Gastroesophageal sphincter (tissue), 4 donors: ENCODE results near the gene GPR39. TPM values are rescaled to one million over a fixed set of nuclear protein-coding genes. Genes with fewer than 3 reads are reported as not detected.

Source experiments
- ATAC-seq: fragments of 150-250 bp; one replicate; pipeline ENCODE4 v1.9.1; 2016; ENCODE audit warnings: mild to moderate bottlenecking, moderate library complexity
- H3K27ac ChIP-seq, 4 donors: fragments of 200-600 bp; sonication (generic) in 3 of 4; 1 replicate in 3 of 4; 2 replicates in 1 of 4; pipeline ENCODE4 v1.5.1; 2016 to 2019
- H3K27me3 ChIP-seq: fragments of 200-600 bp; sonication (generic); one replicate; pipeline ENCODE4 v1.5.1; 2019
- H3K36me3 ChIP-seq, 2 donors: fragments of 200-600 bp; sonication (generic); one replicate each; pipeline ENCODE4 v1.5.1; 2019; ENCODE audit warnings: control low read depth in 1 of 2
- H3K4me1 ChIP-seq, 3 donors: fragments of 200-600 bp; sonication (generic); 1 replicate in 2 of 3; 2 replicates in 1 of 3; pipeline ENCODE4 v1.5.1; 2016 to 2019; ENCODE audit warnings: control low read depth in 2 of 3
- H3K4me3 ChIP-seq, 2 donors: fragments of 200-600 bp; sonication (generic); one replicate each; pipeline ENCODE4 v1.5.1; 2019; ENCODE audit warnings: mild to moderate bottlenecking in 1 of 2, moderate library complexity in 1 of 2
- H3K9me3 ChIP-seq, 3 donors: fragments of 200-600 bp; sonication (generic); one replicate each; pipeline ENCODE4 v1.5.1; 2017 to 2019; ENCODE audit warnings: control low read depth in 2 of 3
- CTCF ChIP-seq, 4 experiments: fragments of 200-600 bp in 2 of 4; fragments of 450-650 bp in 2 of 4; sonication (generic) in 1 of 4; IDR thresholded peaks; one replicate each; pipeline ENCODE4 v1.5.1; 2017 to 2019; ENCODE audit warnings: antibody characterized with exemption in 4 of 4, mild to moderate bottlenecking in 2 of 4, moderate library complexity in 2 of 4
- EP300 ChIP-seq: sonication (generic); formaldehyde crosslinking; IDR thresholded peaks from one replicate; pipeline ENCODE4 v1.6.1; 2017; ENCODE audit warnings: antibody characterized with exemption, mild to moderate bottlenecking
- POLR2A ChIP-seq, 2 donors: fragments of 450-650 bp; IDR thresholded peaks; one replicate each; pipeline ENCODE4 v1.6.1; 2017; ENCODE audit warnings: antibody characterized with exemption in 2 of 2, mild to moderate bottlenecking in 2 of 2, moderate library complexity in 1 of 2
- POLR2AphosphoS5 ChIP-seq: sonication (generic); formaldehyde crosslinking; IDR thresholded peaks from one replicate; pipeline ENCODE4 v1.6.1; 2017; ENCODE audit warnings: antibody characterized with exemption
- WGBS, 2 donors: methylation state at CpG; one replicate each; pipeline ENCODE4 v1.1.5; 2018; ENCODE audit warnings: low coverage in 1 of 2; 5-methylcytosine and 5-hydroxymethylcytosine counted together
- total RNA-seq, 4 donors: library from RNA; depleted of rRNA; stranded (reverse); fragments of >200 nt; gene quantifications; one replicate each; pipeline ENCODE4 v1.1.0, GENCODE V29; 2016

Gene GPR39
- total RNA-seq, 4 donors from 2014 or later, result 0.46 to 2.6 (median 0.69) TPM; not detected in 1

GRCh38 chr2:132448331-132448730, 31.7 kb downstream of the GPR39 start:
- Histone ChIP-seq H3K4me1 (no peaks in the 10 kb centered on the region), H3K27ac (no peak overlapping the region), H3K36me3 (no peaks in the 10 kb centered on the region), H3K9me3 (no peaks in the 10 kb centered on the region), H3K27me3 (no peaks in the 10 kb centered on the region), H3K4me3 (no peak overlapping the region)
- WGBS, 2 donors, result 8 to 12% methylated on average over 6 of the region's 6 CpGs
- no peak for TF ChIP-seq POLR2AphosphoS5
- ATAC-seq, result no peak

GRCh38 chr2:132448771-132449170, 32.2 kb downstream of the GPR39 start:
- H3K36me3 ChIP-seq, result no peaks in the 10 kb centered on the region
- H3K4me3 ChIP-seq, result no peak overlapping the region
- H3K27me3 ChIP-seq, result no peaks in the 10 kb centered on the region
- no peaks in the 10 kb centered on the region for H3K4me1 ChIP-seq
- H3K27ac ChIP-seq, result no peak overlapping the region
- peak in 3 of 4 experiments; percentile 35 to 54 (median 44) for TF ChIP-seq CTCF (IDR thresholded peaks at IDR 0.05)
- no peak for TF ChIP-seq POLR2A (IDR thresholded peaks at IDR 0.05)
- no peak for ATAC-seq
- peaks cover 0 to 4% (median 0%) of the 10 kb centered on the region in 3 donors for H3K9me3 ChIP-seq
- 59 to 66% methylated on average over 4 of the region's 4 CpGs for WGBS, 2 donors

GRCh38 chr2:132449868-132450267, 33.3 kb downstream of the GPR39 start:
- WGBS, 2 donors, result 100% methylated on average over 1 of the region's 1 CpG; no CpG with 5 or more reads in 1 of the 2 donors
- no peak overlapping the region for H3K27ac ChIP-seq
- no peaks in the 10 kb centered on the region for H3K27me3 ChIP-seq
- TF ChIP-seq POLR2AphosphoS5 (no peak), EP300 (no peak), POLR2A (IDR thresholded peaks at IDR 0.05) (no peak), CTCF (IDR thresholded peaks at IDR 0.05) (no peak)
- peaks cover 0 to 6% (median 0%) of the 10 kb centered on the region in 3 donors for H3K9me3 ChIP-seq
- ATAC-seq, result no peak
- no peak overlapping the region for H3K4me3 ChIP-seq
- H3K4me1 ChIP-seq, result no peaks in the 10 kb centered on the region
- H3K36me3 ChIP-seq, result no peaks in the 10 kb centered on the region

- no peak overlapping the region for H3K27ac ChIP-seq
- no peaks in the 10 kb centered on the region for H3K36me3 ChIP-seq
- no peaks in the 10 kb centered on the region for H3K4me1 ChIP-seq
- no peak for ATAC-seq
- peaks cover 0 to 23% (median 0%) of the 10 kb centered on the region in 3 donors for H3K9me3 ChIP-seq
- WGBS, 2 donors, result 33 to 43% methylated on average over 1 to 4 of the region's 4 CpGs
- H3K27me3 ChIP-seq, result no peaks in the 10 kb centered on the region
- H3K4me3 ChIP-seq, result no peak overlapping the region
- no peak for TF ChIP-seq EP300
- no peak for TF ChIP-seq POLR2AphosphoS5
- TF ChIP-seq CTCF (IDR thresholded peaks at IDR 0.05), result no peak
- no peak for TF ChIP-seq POLR2A (IDR thresholded peaks at IDR 0.05)
These were observed 44.2 kb downstream of the GPR39 start for GRCh38 chr2:132460781-132461180.

- 50% methylated on average over 1 of the region's 1 CpG; no CpG with 5 or more reads in 1 of the 2 donors for WGBS, 2 donors
These were observed 45.6 kb downstream of the GPR39 start for GRCh38 chr2:132462236-132462635.

More at GRCh38 chr2:132462236-132462635, 45.6 kb downstream of the GPR39 start:
- H3K4me3 ChIP-seq, result no peak overlapping the region
- H3K27me3 ChIP-seq, result no peaks in the 10 kb centered on the region
- H3K27ac ChIP-seq, result no peak overlapping the region
- ATAC-seq, result no peak
- peaks cover 0 to 38% (median 3%) of the 10 kb centered on the region in 3 donors for H3K9me3 ChIP-seq
- TF ChIP-seq CTCF (IDR thresholded peaks at IDR 0.05), result no peak
- TF ChIP-seq POLR2AphosphoS5, result no peak
- no peak for TF ChIP-seq POLR2A (IDR thresholded peaks at IDR 0.05)
- no peak for TF ChIP-seq EP300
- H3K4me1 ChIP-seq, result no peaks in the 10 kb centered on the region
- no peaks in the 10 kb centered on the region for H3K36me3 ChIP-seq
